CD4-positive, alpha-beta T cell treated with Interleukin-1 beta for 1 hour (primary cell): Measurements from ENCODE around the gene DPH6.
"Not testable (repeated sequence)": the region's sequence is repeated elsewhere in the genome, so short reads cannot be mapped to it uniquely, and the experiment has no call there.

Source experiments
- DNase-seq, 2 donors: peaks; one replicate each; pipeline ENCODE4 v3.0.0-alpha.2; 2020 to 2022

Gene DPH6

DNA sequence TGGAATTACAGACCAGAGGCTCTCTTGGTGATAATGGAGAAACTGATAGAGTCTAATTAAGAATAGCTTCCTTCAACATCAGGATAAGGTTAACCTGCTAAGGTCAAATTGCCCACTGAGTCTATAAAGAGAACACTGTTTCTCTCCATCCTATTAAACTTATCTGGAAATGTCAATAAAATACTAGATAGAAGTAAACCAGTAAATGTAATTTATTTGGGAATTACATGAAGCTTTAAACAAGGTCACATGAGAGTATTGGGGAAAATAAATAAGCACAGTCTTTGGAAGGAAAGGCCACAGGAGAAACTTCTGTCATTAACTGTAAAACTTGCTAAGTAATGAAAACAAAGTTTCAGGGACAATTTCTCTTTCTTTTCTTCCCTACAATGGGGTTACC lies 118.5 kb downstream of the DPH6 start:
- no peak for DNase-seq

DNA sequence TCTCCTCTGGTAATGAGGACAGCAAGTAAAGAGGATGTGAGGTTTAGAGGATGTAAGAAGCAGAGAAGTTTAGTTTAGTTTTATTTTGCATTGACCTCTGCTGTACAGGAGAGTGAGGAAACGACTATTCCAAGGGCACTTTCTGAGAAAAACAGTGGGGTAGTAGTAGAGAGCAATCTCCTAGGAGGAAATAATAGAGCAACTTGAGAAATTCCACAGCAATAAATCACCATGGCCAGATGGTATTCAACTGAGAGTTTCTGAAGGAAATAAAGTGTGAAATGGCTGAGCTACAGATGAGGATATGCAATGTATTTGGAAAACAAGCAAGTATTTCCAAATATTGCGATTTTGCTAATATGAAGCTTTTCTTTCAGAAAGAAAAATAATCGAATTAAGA lies 118.9 kb downstream of the DPH6 start:
- no peak for DNase-seq

DNA sequence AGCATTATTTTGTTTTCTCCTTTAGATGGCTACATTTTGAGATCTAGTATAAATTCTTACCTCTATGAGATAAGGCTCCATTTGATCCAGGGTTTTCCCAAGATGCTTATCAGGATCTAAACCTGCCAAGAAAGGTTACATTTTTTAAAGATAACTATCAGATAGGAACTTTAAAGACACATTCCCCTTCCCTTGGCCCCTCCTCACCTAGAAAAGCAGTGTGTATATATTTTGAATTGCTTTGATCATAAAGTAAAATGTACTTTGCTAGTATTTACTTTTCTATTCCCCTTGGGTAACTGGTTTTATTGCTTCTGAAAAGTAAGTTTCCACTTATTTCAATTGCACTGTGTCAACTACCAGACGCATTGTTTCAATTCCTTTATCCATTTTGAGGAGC lies 135.2 kb downstream of the DPH6 start:
- DNase-seq = no peak

GRCh38 chr15:35399901-35400300 lies 146.1 kb downstream of the DPH6 start:
- no peak for DNase-seq

- no peak for DNase-seq
These were observed 148.9 kb downstream of the DPH6 start for GRCh38 chr15:35397027-35397426.

GRCh38 chr15:35394416-35394815 lies 151.5 kb downstream of the DPH6 start:
- no peak for DNase-seq

DNA sequence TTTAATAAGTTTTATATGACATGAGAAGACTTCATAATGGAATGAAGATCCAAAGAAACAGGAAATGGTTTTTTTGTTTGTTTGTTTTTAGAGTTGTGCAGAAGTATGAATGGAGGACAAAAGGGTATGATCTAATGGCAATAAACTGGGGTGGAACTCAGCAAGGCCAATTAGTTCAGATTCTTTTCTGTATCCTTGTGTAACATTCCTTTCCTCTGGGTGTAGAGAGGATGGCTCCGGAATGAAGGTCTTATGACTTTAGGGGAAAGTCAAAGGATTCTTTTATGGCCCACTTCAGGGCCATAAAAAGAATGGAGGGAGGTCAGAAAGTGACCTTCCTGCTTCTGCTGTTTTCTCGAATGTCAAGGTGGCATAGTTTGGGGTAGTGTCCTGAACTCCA lies 152.6 kb downstream of the DPH6 start:
- no peak for DNase-seq

DNA sequence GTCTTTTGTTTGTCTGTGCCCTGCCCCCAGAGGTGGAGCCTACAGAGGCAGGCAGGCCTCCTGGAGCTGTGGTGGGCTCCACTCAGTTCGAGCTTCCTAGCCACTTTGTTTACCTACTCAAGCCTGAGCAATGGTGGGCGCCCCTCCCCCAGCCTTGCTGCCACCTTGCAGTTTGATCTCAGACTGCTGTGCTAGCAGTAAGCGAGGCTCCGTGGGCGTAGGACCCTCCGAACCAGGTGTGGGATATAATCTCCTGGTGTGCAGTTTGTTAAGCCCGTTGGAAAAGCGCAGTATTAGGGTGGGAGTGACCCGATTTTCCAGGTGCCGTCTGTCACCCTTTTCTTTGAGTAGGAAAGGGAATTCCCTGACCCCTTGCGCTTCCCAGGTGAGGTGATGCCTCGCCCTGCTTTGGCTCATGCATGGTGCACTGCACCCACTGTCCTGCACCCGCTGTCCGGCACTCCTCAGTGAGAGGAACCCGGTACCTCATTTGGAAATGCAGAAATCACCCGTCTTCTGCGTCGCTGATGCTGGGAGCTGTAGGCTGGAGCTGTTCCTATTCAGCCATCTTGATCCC lies 154.5 kb downstream of the DPH6 start:
- DNase-seq = not testable (repeated sequence)

DNA sequence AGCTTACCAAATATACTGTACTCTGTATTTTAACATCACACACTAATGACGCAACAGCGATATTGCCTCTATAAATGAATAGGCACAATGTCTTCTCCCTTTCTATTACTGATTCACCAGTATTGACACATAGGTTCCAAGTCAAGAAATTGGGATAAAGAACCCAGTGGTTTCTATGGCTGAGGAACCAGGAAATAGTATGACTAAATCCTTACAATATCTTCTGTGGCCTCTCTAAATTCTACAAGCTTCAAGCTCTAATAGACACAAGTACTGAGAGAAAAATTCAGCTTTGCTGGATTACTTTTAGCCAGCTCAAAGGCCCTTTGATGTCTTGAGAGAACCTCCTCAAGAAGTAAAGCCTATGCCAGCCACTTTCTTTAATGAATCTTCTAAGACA lies 162.5 kb downstream of the DPH6 start:
- DNase-seq = no peak

DNA sequence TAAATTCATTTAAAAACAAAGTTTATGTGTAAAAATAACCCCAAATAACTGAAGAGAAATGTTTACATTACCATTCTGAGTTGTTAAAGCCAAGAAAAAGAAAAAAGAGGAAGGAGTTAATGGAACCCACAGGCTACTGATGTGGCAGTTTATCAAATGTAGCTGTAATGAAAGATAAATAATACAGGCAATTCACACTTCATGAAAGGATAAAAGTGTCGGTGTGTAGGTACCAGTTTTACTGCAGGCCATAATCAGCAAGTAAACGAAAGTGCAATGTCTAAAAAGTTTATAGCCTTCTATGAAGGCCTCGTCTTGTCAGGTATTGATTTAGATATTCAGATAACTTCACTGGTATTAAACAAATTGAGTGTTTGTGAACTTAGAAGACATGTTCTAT lies 164.6 kb downstream of the DPH6 start:
- DNase-seq = no peak

GRCh38 chr15:35379972-35380371 lies 166.0 kb downstream of the DPH6 start:
- DNase-seq = no peak

- DNase-seq = not testable (repeated sequence)
These were observed 167.5 kb downstream of the DPH6 start for GRCh38 chr15:35378454-35378853.

DNA sequence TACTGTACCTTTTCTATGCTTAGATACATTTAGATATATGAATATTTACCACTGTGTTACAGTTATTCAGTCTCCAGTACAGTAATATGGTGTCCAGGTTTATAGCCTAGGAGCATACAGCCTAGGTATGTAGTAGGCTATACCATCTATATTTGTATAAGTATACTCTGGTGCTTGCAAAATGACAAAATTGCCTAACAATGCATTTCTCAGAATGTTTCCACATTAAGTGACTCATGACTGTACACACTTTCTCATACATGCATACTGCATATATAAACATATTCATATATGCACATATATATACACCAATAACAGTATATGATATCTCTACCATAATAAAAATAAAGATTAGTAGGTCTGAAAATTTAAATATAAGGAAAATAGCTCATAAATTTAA lies 169.3 kb downstream of the DPH6 start:
- DNase-seq = no peak

DNA sequence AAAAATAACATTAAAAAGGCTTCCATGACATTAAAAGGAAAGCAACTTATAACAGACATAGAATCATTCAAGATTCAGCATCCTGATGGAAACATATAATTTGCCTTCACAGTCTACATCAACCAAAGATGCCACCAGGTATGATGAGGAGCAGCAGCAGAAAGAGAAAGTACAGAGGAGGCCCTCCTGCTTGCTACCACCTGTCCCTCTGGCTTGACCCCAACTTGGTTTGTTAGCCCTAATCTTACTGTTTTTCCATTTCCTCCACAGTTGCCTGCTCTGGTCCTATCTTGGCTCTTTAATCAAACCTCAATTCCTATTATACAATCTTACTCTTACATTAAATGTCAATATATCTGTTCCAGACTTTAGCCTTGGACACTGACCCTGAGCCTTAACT lies 171.3 kb downstream of the DPH6 start:
- no peak for DNase-seq

DNA sequence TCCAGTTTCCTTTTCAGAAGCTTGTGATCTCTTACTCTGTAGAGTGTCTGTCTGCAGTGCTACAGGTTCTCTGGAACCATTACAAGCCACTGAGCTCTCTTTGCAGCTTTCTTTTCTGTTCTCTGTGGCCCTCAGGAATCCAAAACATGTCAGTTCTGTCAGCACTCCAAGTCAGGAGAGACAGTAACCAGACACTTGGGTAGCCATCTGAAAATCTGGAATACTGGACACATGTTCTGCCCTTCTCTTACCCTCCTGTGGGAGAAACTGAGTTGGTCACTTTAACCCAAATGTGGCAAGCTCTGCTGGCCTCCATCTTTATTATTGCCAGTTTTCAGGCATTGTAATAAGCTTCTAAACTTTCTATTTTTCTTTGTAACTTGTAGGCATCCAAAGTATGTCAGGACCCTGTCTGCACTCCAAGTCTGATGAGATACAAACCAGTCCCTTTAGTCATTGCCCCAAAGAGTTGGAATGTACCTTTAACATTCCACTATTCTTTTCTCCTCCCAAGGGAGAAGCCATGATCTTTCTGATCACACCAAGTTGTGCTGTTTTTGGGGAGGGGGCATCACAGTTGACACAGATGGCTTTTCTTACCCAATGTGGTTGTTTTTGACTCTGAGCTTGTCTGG lies 183.7 kb downstream of the DPH6 start:
- DNase-seq = no peak

GRCh38 chr15:35358824-35359223 lies 187.1 kb downstream of the DPH6 start:
- no peak for DNase-seq

- no peak for DNase-seq
These were observed 194.9 kb downstream of the DPH6 start for GRCh38 chr15:35351059-35351458.

DNA sequence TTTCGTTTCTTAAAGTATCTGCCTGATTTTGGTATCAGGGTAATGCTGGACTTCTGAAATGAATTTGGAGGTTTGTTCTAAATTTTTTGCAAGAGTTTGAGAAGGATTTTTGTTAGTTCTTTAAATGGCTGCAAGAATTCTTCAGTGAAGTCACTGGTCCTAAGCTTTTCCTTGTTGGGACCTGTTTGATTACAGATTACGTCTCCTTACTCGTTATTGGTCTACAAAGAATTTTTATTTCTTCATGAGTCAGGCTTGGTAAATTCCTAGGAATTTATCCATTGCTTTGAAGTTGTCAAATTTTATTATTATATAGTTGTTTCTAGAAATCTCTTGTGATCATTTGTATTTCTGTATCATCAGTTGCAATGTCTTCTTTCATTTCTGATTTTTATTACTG lies 196.0 kb downstream of the DPH6 start:
- DNase-seq = no peak

DNA sequence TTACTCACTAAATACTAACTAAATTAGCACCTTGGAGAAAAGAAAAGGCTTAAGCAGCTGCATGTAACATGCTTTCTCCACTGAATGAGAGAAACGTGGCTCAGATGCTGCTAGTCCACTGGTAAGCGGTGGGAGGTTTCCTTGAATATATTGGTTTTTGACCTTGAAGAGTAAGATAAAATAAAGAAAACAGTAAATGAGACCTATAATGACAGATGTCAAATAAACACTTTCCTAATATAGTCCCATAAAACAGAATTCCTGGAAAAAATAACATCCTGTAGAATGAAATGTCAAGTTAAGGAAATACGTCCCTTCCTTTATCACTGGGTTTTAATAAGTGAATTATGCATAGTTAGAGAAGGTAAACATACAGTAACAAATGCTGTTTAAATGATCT lies 215.0 kb downstream of the DPH6 start:
- DNase-seq = no peak

GRCh38 chr15:35330048-35330695 lies 215.8 kb downstream of the DPH6 start:
- DNase-seq = no peak

DNA sequence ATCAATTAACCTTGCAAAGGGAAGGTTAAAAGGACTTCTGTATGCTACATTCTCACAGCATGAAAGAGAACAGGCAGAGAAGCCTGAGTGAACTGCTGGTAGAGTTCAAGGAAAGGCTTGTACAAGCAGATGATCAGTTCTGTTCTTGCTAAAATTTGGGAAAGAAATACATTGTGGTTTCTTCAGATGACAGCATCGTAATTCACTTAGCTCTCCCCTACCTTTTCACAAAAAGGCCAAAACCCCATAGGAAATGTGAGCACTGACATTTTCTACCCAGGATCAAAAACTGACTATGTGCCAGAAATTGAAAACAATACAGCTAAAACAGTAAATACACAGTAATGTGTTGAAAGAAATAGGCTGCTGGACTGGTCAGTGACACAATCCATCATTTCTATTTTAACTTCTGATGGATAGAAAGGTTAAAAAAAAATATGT lies 216.4 kb downstream of the DPH6 start:
- no peak for DNase-seq

- not testable (repeated sequence) for DNase-seq
These were observed 217.1 kb downstream of the DPH6 start for GRCh38 chr15:35328836-35329235.

- no peak for DNase-seq
These were observed 218.2 kb downstream of the DPH6 start for GRCh38 chr15:35327789-35328188.

GRCh38 chr15:35325374-35325941 lies 220.5 kb downstream of the DPH6 start:
- DNase-seq = no peak
